ENCODE data around the gene CHRND.

- TF ChIP-seq CTCF (IDR thresholded peaks at IDR 0.05) (no peak), POLR2AphosphoS5 (IDR thresholded peaks at IDR 0.05) (no peak), POLR2A (IDR thresholded peaks at IDR 0.05) (no peak)
Measured at GRCh38 chr2:232525791-232526371, at the start of gene CHRND.
